ENCODE data around the gene TAS2R20. TPM values are rescaled to one million over a fixed set of nuclear protein-coding genes. Genes with fewer than 3 reads are reported as not detected.
"Not testable (repeated sequence)": the region's sequence is repeated elsewhere in the genome, so short reads cannot be mapped to it uniquely, and the experiment has no call there.

The TAS2R20 gene
- 0.51 and 0.75 TPM in 2 replicates for total RNA-seq (2014; rRNA removed)
- polyA plus RNA-seq (2012) = 0.17 TPM

GRCh38 chr12:10998204-10998603 lies at the start of gene TAS2R20:
TAS2R20 (minus strand) TSS chr12:10998304; CDS start chr12:10997875, 429 bp downstream.
- no peak for DNase-seq (ENCODE audit: low read depth)

DNA sequence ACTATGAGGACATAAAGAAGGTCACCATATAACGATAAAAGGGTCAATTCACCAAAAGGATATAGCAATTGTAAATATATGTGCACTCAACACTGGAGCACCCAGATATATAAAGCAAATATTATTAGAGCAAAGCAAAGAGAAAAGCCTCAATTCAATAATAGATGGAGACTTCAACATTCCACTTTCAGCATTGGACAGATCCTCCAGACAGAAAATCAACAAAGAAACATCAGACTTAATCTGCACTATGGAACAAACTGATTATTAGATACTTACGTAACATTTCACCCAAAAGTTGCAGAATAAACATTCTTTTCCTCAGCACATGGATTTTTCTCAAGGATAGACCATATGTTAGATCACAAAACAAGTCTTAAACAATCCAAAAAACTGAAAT lies 43.3 kb upstream of the TAS2R20 start:
- DNase-seq (ENCODE audit: low read depth) = not testable (repeated sequence)

DNA sequence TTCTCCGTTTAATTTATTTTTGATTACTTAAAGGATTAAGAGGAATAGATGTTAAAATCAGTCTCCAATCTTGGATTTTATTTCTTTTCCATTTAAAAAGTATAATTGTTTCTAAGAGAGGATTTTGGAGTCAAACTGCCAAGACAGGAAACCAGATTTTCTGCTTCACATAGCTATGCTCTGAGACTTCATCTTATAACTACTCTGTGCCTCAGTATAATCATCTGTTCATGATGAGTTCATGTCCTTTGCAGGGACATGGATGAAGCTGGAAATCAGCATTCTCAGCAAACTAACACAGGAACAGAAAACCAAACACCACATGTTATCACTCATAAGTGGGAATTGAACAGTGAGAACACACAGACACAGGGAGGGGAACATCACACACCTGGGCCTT lies 42.1 kb upstream of the TAS2R20 start:
- DNase-seq (ENCODE audit: low read depth) = no peak

- no peak for DNase-seq (ENCODE audit: low read depth)
These were observed 41.1 kb upstream of the TAS2R20 start for GRCh38 chr12:11039171-11039570.

DNA sequence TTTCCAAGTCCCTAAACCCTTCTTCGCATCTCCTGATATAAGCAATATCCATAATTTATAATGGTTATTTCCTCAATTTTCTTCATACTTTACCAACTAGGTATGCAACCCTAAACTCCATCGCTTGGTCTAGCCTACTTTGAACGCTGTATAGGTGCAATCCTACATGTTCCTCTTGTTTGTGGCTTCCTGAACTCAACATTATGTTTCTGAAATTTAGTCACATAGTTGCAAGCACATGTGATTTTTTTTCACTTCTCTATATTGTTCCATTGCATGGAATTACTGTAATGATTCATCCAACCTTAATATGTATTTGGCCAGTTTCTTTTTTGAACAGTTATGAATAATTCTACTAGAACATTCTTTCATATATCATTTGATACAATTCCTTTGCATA lies 35.9 kb upstream of the TAS2R20 start:
- not testable (repeated sequence) for DNase-seq (ENCODE audit: low read depth)

DNA sequence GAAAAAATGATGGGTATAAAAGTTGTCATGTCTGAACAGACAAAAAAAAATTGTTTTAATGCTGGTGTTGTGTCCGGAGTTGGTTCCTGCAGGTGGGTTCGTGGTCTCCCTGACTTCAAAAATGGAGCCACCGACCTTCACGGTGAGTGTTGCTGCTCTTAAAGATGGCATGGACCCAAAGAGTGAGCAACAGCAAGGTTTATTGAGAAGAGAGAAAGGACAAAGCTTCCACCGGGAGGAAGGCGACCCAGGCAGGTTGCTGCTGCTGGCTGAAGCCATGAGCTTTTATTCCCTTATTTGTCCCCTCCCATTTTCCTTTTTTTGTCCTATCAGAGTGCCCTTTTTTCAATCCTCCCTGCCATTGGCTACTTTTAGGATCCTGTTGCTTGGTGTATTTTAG lies 33.2 kb upstream of the TAS2R20 start, which contains the start of gene TAS2R31:
Gene TAS2R31 (minus strand): TSS at position 101 of the 400 bp plus-strand sequence. CDS start 72 bp downstream, at position 29.
- DNase-seq (ENCODE audit: low read depth) = no peak

DNA sequence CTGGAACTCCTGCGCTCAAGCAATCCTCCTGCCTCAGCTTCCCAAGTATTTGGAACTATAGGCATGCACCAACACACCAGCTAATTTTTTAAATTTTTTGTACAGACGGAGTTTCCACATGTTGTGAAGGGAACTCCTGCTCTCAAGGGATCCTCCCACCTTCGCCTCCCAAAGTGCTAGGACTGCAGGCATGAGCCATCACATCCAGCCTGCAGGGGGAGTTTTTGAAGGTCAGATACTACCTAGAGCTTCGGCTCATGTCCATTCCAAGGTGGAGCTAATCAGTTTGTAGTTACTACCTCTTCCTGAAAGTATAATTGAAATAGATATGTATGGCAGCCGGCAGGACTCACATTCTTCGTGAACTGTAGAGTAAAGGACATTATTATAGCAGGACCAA lies 28.0 kb upstream of the TAS2R20 start:
- DNase-seq (ENCODE audit: low read depth) = no peak

GRCh38 chr12:11023387-11023786 lies 25.3 kb upstream of the TAS2R20 start:
- DNase-seq (ENCODE audit: low read depth) = no peak

DNA sequence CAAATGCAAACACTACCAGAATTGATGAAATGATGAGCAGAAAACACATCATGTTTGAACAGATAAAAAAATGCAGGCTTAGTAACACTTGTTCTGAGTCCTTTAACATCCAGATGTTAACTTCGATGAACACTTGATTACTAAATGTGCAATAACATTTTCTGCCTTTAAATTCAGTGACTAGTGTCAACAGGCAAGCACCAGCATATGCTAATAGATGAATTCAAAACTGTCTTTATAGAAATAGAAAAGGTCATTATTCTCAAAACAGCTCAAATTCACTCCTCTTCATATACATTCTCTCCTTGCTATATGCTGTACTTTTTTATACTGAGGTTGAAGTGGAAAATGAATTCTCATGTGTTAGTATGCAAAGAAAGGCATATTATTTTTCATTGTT lies 24.4 kb upstream of the TAS2R20 start, which contains the start of gene TAS2R19:
Gene TAS2R19 (minus strand): TSS at position 101 of the 400 bp plus-strand sequence. CDS start 49 bp downstream, at position 52.
- no peak for DNase-seq (ENCODE audit: low read depth)

DNA sequence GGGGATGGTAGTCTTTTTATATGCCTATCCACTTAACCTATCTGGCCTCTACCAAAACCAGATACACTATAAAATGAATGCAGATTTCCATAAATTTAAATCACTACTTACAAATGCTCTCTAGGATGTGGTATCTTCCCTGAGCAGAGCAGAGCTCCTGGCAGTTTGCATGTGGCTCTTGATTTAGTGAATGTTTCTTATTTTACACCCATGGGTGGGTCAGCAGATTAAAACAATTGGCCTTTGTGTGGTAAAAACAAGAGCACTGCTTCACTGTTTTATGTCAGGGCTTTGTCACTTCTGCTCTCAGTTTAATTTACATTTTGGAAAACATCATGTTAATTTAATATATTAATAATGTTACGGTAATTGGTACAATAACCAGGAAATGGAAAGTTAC lies 18.8 kb upstream of the TAS2R20 start:
- DNase-seq (ENCODE audit: low read depth) = no peak

GRCh38 chr12:11015775-11016430 lies 17.8 kb upstream of the TAS2R20 start:
- DNase-seq (ENCODE audit: low read depth) = no peak

DNA sequence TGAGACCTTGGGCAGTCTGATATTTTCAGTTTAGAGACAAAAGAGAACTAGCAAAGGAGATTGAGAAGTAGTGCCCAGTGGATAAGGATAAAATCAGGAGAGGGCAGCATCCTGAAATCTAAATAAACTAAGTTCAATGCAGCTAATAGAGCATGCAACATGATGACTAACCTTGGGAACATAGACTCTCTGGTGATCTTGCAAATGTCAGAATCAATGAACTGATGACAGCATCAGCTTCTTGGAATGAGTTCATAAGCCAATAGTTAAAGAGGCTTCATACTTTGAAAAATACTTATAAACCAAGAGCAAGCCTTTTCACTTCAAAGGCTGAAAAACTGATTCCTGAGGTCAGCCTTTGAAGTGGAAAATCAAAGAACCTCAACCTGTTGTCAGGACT lies 16.1 kb upstream of the TAS2R20 start:
- DNase-seq (ENCODE audit: low read depth) = no peak

DNA sequence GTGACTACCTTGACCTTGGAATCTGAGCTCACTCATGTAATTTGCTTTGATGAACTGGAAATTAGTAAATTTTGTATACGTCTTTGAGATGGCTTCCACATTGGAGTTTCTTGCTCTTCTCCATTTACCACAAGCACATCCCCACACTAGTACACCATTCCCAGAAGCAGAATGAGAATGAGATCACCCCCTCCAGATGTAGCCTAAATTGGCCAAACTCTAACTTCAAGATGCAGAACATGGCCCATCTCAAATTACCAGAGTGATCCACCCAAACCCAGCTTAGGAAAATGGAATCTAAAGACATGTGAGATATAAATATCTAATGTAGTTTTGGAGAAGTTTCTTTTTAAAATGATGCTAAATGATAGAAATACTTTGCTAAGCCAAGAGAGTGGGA lies 9.5 kb upstream of the TAS2R20 start:
- DNase-seq (ENCODE audit: low read depth) = no peak

DNA sequence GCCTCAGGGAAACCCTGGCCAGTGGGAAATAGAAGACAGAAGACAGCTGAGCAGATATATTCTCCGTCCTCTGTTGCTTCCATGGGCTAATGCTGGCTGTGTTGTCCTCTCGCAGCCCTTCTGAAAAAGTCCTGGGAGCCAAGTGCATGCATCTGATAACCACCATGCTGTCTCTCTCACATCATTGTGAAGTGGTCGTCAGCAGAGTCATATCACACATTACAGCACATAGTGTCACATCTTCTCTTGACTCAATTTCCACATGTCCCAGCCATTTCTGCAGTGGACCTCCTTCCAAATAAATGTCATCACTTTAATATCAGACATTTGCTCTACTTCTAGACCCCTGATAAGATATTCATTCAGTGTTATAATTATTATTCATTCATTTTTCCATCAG lies 3.8 kb downstream of the TAS2R20 start:
- no peak for DNase-seq (ENCODE audit: low read depth)

DNA sequence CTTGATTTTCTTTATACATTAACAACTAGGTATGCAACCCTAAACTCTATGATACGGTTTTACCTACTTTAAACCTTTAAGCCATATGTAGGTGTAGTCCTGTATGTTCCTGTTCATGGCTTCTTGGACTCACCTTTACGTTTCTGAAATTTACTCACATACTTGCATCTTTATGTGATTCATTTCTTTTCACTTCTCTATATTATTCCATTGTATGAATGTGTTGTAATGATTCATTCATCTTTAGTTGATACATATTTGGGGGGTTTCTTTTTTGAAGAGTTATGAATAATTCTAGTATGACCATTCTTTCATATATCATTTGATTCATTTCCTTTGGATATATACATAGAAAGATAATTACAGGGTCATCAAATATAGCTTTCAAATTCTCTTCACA lies 9.0 kb downstream of the TAS2R20 start:
- DNase-seq (ENCODE audit: low read depth) = no peak

- DNase-seq (ENCODE audit: low read depth) = no peak
These were observed 11.3 kb downstream of the TAS2R20 start, which contains the start of gene TAS2R50 for GRCh38 chr12:10986812-10987211. TAS2R50 (minus strand) TSS chr12:10986912; CDS start chr12:10986860, 52 bp downstream.

GRCh38 chr12:10982244-10982643 lies 15.9 kb downstream of the TAS2R20 start:
- no peak for DNase-seq (ENCODE audit: low read depth)

- no peak for DNase-seq (ENCODE audit: low read depth)
These were observed 23.1 kb downstream of the TAS2R20 start for GRCh38 chr12:10974965-10975364.

DNA sequence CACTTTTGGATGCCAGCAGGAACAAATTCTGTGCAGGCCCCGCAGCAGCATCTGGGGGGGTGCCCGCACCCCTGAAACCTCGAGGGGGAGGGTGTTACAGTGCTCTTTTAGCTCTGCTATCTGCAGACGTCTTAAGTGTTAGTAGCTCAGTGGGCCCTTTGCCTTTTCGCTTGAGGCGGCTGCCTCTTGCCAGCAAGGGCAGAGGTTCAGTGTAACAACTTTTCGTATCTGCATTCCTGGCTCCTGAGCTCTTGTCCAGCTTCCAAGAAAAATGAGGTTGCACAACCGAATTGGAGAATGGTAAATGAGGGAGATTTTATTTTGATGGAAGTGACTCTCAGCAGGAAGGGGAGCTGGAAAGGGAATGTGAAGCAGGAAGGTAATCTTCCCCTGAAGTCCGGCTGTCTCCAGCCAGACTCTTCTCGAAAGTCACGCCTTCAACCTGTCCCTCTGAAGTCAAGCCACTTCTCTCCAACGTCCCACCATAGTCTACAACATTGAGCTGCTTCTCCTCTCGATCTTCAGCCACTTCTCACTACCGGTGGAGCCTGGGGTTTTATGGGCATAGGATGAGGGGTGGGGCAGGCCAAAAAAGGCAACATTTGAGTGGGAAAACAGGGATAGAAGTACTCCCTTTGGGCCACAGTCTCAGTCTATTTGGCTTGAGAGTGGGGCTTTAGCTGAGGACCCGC lies 29.2 kb downstream of the TAS2R20 start:
- DNase-seq (ENCODE audit: low read depth) = no peak

GRCh38 chr12:10967409-10967808 lies 30.7 kb downstream of the TAS2R20 start:
- peak; percentile 74 for DNase-seq (ENCODE audit: low read depth)

DNA sequence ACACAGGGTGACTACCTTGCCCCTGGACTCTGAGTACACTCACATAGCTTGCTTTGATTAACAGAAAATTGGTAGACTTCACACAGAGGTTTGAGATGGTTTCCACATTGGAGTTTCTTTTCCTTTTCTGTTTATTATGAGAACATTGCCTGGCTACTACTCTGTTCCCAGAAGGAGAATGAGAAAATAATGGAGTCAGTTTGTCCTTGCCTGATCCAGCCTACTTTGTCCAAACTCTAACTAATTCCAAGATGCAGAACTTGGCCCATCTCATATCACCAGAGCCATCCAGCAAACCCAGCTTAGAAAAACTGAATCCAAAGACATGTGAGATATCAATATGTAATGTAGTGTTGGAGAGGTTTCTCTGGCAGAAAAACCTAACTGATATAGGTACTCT lies 31.8 kb downstream of the TAS2R20 start:
- no peak for DNase-seq (ENCODE audit: low read depth)

DNA sequence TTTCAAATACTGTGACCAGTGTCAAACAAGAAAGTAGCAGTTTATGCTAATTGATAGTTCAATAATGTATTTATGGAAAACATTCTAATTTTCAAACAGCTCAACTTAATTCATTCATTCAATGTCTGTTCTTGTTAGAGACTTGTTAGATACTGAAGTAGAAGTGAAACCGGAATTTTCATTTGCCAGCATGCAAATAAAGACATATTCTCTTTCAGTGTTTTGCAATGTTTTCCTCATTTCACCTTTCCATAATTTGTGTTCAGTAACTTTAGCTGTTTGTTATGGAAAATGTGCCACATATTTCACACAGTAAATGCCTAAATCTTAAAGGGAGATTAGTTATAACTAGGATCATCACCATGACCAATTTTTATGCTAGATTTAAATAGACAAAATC lies 32.6 kb downstream of the TAS2R20 start:
- DNase-seq (ENCODE audit: low read depth) = peak; percentile 31

GRCh38 chr12:10960211-10960610 lies 37.9 kb downstream of the TAS2R20 start:
- no peak for DNase-seq (ENCODE audit: low read depth)
